Measurements from ENCODE around the gene TM4SF5.
A peak's percentile ranks its signal among the peaks of the same experiment; 100 is the strongest.
"Not testable (repeated sequence)": the region's sequence is repeated elsewhere in the genome, so short reads cannot be mapped to it uniquely, and the experiment has no call there.

TM4SF5 gene

DNA sequence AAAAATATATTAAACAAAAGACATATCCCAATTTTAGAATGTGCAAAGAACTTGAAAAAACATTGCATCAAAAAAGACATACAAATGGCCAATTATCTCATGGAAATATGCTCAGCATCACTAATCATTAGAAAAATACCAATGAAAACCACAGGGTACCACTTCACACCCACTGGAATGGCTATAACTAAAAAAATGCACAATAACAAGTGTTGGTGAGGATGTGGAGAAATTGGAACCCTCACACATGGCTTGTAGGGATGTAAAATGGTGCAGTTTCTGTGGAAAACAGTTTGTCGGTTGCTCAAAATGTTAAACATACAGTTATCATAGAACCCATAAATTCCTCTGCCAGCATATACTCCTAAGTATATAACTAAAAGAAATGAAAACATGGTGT is 23.5 kb downstream of the TM4SF5 start:
- no peak for DNase-seq

DNA sequence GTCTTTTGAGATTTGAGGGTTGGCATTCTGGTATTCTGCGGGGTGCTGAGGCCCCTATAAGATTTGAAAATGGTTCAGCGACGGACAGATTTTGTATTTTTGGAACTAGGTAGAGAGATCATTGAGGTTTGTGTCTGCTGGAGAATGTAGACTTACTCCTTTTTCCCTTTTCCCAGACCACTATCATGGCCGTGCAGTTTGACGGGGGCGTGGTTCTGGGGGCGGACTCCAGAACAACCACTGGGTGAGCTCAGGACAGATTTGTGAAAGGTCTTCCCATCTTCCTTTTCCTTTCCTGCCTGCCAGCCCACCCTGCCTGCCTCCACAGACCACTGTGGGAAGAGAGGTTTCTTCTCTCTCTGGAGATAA is 24.9 kb downstream of the TM4SF5 start:
- DNase-seq, result peak in 1 of 2 experiments; percentile 39

DNA sequence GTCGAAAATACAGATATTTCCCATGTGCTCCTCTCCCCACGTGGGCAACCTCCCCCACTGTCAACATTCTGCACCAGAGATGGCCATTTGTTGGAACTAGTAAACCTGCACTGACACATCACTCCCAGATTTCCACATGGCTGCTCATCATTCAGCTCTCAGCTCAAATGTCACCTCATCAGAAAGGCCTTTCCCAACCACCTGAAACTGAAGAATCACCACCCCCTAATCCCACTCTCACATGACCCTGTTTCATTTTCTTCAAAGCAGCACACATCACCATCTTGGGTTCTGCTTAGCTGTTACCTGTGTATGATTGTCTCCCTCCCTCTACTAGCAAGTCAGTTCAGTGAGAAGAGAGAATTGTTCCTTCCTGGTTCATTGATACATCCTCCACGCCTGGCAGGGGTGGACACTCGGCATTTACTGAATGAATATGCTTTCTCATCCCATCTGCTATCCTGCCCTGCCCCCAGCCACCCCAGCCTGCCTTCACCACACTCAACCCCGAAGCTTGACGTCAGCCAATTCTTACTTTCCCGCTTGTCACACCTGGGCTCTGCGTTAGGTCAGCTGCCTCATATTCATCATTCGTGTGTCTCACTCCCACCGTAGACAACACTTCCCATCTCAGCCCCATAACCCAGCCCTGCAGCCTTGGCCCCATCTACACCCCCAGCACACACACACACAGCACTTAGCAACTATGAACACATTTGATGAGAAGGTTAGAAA is 28.9 kb downstream of the TM4SF5 start:
- no peak for DNase-seq

DNA sequence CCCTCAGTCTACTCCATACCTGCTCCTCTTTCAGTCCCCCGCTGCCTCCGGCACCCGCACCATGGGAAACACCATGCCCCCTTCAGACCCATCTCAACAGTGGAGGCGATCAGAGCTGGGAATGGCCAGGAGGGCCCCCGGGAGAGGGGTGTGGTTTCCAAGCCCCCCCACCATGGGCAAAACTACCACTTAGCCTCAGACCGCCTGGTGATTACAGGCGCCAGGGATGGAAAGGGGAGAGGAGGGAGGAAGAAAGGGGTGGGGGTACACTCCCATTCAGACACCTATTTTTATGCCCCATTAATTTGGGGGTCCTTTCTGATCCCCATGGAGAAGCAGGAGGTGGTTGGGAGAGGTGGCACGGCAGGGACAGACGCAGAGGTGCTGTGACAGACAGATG is 30.5 kb downstream of the TM4SF5 start, which contains the start of gene C17orf114:
Gene C17orf114, minus strand, starts transcription at position 101 of the 400 bp plus-strand sequence.
- DNase-seq, result no peak

DNA sequence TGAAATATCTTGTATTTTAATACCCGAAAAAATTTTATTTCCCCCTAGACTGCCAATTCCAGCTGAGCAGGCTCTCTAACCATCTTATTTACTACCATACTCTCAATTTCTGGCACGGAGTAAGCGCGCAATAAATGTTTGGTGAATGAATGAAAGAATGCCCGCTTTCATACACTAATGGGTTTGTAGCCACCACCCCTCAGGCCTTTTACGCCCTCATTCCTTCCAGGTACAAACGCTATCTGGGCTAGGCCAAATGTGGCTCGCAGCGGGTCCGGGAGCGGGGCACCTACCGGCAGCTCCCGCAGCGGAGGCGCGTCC is 34.7 kb downstream of the TM4SF5 start:
- no peak for DNase-seq

DNA sequence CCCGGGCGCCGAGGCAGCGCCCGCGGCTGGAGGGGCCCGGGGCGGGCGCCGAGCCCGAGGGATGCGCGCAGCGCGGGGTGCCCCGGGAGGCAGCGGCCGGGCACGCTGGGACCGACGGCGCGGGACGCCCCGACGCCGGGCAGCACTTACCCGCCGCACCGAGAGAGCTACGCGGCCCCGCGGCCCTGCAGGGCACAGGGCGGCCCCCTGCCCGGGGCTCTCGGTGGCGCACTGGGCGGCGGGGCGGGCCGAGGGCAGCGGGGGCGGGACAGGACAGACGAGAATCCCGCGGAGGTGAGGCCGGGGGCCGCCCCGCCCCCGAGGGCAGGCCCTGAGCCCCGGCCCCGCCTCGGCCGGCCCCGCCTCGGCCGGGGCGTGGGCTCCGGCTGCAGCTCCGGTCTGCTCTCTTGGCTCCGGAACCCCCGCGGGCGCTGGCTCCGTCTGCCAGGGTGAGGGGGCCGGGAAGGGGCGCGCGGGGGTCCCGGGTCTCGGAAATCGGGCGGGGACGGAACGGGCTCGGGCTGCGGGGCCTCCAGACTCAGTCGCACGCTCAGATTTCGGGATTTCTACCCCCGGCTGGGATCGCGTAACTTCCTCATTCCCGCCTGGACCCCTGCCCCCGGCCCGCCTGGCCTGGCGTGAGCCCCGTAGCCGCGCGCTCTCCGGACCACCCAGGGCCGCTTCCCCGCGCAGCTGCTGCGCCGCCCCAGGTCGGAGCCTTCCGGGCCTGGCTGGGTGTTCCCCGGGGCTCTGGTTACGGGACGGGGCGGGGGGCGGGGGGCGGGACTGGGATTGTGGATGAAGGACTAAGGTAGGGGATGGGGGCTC is 35.3 kb downstream of the TM4SF5 start, which contains the start of gene PLD2:
Gene PLD2, plus strand, starts transcription at position 376 of the 828 bp plus-strand sequence. CDS start 621 bp downstream, outside the sequence.
- DNase-seq, result peak; percentile 41 to 73

DNA sequence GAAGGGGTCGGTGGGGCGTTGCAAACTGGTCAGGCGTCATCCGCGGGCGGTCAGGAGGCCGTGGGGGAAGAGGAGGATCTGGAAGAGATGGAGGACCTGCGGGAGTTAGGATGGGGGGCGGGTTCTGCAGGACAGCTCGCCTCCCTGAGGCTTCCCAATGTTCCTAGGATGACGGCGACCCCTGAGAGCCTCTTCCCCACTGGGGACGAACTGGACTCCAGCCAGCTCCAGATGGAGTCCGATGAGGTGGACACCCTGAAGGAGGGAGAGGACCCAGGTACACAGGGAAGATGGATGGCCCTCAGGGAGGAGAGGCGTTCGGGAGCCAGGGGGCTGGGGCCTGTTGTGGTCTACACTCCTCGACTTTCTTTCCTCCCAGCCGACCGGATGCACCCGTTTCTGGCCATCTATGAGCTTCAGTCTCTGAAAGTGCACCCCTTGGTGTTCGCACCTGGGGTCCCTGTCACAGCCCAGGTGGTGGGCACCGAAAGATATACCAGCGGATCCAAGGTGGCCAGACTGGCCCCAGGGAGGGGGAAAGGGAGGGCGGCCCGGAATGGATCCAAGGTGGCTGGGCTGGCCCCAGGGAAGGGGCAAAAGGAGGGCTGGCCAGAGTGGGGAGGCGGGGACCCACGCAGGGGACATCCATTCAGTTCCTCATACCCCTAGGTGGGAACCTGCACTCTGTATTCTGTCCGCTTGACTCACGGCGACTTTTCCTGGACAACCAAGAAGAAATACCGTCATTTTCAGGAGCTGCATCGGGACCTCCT is 36.1 kb downstream of the TM4SF5 start:
- no peak for DNase-seq

DNA sequence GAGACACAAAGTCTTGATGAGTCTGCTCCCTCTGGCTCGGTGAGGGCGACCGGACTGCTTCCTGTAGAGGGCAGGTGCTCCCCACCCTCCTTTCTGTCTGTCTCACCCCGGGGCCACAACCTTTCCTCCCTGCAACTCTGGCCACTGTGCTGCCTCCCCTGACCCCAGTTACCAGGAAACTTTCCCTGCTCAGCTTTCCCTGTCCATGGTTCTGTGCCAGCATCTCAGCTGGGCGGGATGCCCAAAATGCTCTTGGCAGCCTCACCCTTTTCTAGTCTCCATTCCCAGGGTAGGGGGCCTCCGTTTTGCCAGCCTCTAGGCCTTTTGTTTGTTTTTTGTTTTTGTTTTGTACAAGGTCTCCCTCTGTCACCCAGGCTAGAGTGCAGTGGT is 36.7 kb downstream of the TM4SF5 start:
- no peak for DNase-seq

DNA sequence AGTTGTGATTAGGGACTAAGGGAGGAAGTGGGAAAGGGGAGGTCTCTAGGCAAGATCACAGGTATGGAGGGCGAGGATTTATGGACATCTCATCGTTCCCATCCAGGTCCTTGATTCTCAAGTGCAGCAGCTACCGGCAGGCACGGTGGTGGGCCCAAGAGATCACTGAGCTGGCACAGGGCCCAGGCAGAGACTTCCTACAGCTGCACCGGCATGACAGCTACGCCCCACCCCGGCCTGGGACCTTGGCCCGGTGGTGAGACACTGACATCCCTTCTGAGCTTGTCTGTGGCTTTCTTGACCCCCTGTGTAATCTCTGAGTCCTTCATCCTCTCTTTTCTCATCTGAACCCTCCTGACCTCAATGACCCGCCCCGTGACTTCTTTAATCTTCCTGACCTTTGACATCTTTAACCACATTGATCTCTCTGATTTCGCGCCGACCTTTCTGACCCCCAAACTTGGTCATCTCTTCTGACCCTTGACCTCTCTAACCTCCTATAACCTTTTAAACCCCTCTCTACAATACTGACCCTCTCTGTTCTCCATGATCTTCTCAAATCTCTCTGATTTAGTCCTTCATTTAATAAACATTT is 39.1 kb downstream of the TM4SF5 start:
- DNase-seq, result no peak

DNA sequence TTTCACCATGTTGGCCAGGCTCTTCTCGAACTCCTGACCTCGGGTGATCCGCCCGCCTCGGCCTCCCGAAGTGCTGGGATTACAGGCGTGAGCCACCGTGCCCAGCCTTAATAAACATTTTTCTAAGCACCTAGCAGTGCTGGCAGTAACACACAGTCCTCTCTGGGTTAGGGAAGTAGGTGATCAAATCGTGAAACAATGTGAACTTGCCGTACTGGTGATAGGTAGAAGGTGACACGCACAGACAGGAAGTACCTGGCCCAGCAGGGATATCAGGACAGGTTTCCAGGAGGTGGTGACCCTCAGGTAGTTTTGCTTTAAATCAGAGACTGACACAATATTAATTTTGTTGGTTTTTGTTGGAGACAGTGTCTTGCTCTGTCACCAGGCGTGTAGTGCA is 39.8 kb downstream of the TM4SF5 start:
- DNase-seq, result no peak

DNA sequence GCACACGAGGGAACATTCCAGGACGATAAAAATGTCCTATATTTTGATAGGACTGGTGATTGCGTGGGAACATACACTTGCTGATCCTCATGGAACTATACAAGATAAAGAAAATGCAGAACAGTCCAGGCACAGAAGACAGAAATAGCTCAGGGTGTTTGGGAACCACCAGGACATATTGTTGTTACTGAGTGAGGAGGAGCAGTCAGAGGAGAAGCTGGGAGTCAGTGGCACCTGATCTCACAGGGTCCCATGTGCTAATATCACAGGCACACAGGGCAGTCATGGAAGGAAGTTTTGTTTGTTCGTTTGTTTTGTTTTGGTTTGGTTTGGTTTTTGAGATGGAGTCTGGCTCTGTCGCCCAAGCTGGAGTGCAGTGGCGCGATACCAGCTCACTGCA is 41.0 kb downstream of the TM4SF5 start:
- DNase-seq, result no peak

DNA sequence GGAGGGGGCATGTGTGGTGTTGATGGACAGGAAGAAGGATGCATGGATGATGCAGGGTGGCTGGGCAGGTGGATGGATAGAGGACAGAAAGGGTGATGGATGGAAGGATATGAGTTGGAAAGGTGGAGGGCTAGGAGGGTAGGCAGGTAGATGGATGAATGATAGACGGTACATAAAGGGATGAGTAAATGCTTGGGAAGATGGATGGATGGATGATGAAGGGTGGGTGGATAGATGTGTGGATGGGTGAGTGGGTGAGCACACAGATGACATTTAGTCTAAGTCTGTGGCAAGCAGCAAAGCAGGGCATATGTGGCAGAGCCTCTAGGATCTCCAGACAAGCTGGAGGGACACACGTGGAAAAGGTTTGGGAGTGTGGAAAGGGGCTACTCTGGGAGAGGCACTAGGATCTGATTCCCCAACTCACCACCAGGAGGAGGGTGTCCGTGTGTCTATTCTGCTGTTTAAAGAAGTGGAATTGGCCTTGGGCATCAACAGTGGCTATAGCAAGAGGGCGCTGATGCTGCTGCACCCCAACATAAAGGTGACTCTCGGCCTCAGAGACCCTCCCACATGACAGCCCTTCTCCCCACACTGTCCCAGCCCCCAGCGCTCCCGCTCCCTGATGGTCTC is 43.5 kb downstream of the TM4SF5 start:
- DNase-seq, result no peak

DNA sequence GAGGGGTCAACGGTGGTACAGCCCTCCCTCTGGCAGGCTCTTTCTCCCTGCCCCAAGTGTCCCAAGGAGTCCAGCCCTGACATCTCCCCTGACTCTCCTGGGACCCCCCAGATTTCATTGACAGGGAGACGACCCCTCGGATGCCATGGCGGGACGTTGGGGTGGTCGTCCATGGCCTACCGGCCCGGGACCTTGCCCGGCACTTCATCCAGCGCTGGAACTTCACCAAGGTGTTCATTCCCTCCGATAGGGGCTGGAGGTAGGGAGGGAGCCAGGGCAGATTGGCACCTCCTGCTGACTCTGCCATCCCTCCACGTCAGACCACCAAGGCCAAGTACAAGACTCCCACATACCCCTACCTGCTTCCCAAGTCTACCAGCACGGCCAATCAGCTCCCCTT is 45.1 kb downstream of the TM4SF5 start:
- no peak for DNase-seq

DNA sequence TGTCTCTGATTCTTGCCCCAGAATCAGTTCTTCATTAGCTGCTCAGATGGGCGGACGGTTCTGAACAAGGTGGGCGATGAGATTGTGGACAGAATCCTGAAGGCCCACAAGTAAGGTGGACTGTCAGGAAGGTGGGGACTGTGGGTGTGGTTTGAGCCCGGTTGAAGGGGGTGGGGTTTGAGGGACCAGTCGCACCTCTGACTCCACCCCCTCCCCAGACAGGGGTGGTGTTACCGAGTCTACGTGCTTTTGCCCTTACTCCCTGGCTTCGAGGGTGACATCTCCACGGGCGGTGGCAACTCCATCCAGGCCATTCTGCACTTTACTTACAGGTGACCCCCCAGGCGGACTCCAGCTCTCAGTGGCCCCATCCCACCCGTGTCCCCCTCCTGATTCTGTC is 46.6 kb downstream of the TM4SF5 start:
- no peak for DNase-seq

DNA sequence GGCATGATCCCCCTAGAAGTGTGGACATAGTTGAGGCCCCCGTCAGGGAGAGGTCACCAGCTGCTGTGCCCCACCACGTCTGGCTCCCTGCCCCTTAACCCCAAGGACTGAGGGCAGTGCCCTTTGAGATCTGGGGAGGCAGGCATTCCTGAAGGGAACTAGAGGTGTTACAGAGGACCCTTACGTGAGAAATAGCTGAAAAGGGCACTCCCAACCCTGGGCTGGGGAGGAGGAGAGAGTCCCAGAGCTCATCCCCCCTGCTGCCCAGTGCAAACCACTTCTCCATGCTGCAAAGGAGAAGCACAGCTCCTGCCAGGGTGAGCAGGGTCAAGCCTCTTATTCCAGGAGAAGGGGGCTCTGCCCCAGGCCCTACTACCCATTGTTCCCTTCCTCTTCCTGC is 51.1 kb downstream of the TM4SF5 start:
- no peak for DNase-seq

DNA sequence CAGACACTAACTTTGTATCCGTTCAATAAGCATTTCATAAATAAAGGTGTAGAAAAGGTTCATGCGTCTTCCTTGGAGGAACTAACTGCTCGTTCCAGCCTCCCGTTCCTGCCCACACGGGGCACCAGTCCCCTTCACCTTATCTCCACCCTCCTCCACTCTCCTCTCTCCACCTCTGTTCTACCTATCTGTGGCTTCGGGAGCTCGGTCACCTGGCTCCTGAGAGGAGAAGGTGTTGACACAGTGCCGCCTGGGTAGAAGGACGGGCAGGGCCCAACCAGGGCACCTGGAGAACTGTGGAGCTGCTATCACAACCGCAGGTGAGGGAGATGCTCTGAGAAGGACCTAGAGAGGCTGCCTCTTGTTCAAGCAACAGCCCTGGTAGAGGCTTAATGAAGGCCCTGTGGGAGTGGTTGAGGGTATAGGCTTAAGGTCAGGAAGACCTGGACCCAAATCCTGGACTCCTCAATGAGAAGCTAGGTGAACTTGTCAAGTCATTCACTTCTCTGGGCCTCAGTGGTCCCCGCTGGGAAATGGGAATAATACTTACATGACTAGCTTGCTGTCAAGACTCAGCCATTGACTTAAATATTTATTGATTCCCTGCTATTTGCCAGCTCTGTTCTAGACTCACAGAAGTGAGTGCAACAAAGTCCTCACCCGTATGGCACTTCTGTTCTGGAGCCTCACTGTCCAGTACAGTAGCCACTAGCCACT is 51.8 kb downstream of the TM4SF5 start:
- DNase-seq, result no peak

DNA sequence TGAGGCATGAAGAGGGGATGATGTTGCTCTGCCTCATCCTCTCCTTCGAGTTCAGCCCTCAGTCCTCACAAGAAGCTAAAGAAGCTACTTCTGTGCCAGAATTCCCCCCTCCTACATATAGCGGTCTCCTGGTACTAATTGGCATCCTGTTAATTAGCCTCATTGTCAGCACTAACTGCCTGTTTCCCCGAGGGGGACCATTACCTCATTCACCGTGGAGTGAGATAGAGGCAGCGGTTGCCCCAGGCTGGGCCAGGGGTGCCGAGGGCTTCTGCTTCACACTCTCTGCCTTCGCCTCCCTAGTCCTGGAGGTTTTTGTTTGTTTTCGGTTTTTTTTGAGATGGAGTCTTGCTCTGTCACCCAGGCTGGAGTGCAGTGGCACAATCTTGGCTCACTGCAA is 55.7 kb downstream of the TM4SF5 start:
- DNase-seq, result no peak

DNA sequence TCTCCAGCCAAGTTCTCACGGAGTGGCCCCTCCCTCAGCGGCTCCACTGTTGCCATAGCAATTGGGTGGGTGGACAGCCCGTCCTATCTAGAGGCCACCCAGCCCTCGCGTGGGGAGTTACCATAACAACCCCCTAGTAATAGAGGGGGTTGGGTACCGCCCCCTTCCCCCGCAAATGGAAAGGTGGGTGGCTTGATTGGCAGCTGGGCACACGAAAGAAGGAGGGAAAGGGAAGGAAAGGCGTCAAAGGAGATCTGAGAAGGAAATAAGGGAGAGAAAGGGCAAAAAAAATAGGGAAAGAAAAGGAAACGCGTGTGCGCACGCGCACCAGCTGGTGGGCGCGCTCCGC is 61.1 kb downstream of the TM4SF5 start:
- not testable (repeated sequence) for DNase-seq

Measured in SW 1271 (cell line).